Measurements from ENCODE around the gene ORM1.

The ORM1 gene

DNA sequence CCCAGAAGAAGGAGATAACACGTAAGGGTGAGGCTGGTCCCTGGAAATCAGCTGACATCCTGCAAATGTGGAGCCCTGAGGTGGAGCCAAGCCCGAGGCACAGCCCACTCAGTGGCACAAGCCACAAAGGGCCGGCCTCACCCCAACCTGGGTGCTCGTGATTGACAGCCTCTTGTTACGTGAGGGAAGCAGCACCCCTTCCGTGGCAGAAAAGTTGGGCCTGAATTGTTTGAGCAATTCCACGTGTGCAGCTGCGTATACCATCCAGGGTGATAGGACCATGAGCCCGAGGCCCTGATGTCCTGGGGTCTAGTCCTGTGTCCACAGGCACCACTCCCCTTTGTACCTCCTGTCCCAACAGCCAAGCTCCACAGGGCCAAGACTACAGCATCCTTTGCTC lies 11.6 kb downstream of the ORM1 start:
- Histone ChIP-seq H3K4me3 (replicated peaks; ENCODE audit: insufficient read depth, low read length) (no peak overlapping the region), H3K27ac (replicated peaks) (no peak overlapping the region), H3K27me3 (ENCODE audit: insufficient read depth, poor library complexity, severe bottlenecking) (no peaks in the 10 kb centered on the region)
- DNase-seq (ENCODE audit: low read depth in 1 of 2, low spot score in 1 of 2): no peak
- TF ChIP-seq GABPA (IDR thresholded peaks at IDR 0.05; ENCODE audit: low read depth) (no peak), CTCF (IDR thresholded peaks at IDR 0.05; ENCODE audit: insufficient read depth, low read length) (no peak), SPI1 (IDR thresholded peaks at IDR 0.05; ENCODE audit: borderline replicate concordance, low read depth) (no peak), POLR2AphosphoS5 (IDR thresholded peaks at IDR 0.05; ENCODE audit: low read depth) (no peak)
- TF ChIP-seq, protein P1, sequence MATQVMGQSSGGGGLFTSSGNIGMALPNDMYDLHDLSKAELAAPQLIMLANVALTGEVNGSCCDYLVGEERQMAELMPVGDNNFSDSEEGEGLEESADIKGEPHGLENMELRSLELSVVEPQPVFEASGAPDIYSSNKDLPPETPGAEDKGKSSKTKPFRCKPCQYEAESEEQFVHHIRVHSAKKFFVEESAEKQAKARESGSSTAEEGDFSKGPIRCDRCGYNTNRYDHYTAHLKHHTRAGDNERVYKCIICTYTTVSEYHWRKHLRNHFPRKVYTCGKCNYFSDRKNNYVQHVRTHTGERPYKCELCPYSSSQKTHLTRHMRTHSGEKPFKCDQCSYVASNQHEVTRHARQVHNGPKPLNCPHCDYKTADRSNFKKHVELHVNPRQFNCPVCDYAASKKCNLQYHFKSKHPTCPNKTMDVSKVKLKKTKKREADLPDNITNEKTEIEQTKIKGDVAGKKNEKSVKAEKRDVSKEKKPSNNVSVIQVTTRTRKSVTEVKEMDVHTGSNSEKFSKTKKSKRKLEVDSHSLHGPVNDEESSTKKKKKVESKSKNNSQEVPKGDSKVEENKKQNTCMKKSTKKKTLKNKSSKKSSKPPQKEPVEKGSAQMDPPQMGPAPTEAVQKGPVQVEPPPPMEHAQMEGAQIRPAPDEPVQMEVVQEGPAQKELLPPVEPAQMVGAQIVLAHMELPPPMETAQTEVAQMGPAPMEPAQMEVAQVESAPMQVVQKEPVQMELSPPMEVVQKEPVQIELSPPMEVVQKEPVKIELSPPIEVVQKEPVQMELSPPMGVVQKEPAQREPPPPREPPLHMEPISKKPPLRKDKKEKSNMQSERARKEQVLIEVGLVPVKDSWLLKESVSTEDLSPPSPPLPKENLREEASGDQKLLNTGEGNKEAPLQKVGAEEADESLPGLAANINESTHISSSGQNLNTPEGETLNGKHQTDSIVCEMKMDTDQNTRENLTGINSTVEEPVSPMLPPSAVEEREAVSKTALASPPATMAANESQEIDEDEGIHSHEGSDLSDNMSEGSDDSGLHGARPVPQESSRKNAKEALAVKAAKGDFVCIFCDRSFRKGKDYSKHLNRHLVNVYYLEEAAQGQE (IDR thresholded peaks at IDR 0.05; ENCODE audit: insufficient replicate concordance, low read depth): no peak

- DNase-seq (ENCODE audit: low read depth in 1 of 2, low spot score in 1 of 2): no peak
- no peak overlapping the region for H3K27ac ChIP-seq (replicated peaks)
- H3K4me3 ChIP-seq (replicated peaks; ENCODE audit: insufficient read depth, low read length): no peak overlapping the region
- TF ChIP-seq POLR2AphosphoS5 (IDR thresholded peaks at IDR 0.05; ENCODE audit: low read depth) (no peak), SPI1 (IDR thresholded peaks at IDR 0.05; ENCODE audit: borderline replicate concordance, low read depth) (no peak), CTCF (IDR thresholded peaks at IDR 0.05; ENCODE audit: insufficient read depth, low read length) (no peak), GABPA (IDR thresholded peaks at IDR 0.05; ENCODE audit: low read depth) (no peak)
- TF ChIP-seq, protein P1 (IDR thresholded peaks at IDR 0.05; ENCODE audit: insufficient replicate concordance, low read depth): no peak
- H3K27me3 ChIP-seq (ENCODE audit: insufficient read depth, poor library complexity, severe bottlenecking): no peaks in the 10 kb centered on the region
Measured at GRCh38 chr9:114335745-114336144, 12.8 kb downstream of the ORM1 start.

DNA sequence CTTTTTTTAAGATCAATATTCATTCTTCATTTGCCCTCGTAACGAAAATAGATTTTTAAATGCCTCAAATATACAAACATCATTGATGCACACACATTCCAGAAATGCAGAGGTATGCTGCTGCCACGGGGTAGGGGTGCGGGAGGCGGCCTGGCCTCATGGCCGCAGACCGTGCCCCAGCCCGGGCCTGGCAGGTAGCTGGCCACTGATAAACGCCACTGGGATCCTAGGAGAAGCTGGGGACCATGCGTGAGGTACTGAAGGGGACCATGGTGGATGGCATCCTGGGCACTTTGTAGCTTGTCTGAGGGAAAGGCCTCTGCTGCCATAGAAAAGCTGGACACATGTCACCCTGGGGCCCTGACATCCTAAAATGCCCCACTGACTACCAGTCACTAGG lies 13.3 kb downstream of the ORM1 start:
- H3K27ac ChIP-seq (replicated peaks): no peak overlapping the region
- no peak for DNase-seq (ENCODE audit: low read depth in 1 of 2, low spot score in 1 of 2)
- TF ChIP-seq SPI1 (IDR thresholded peaks at IDR 0.05; ENCODE audit: borderline replicate concordance, low read depth) (no peak), GABPA (IDR thresholded peaks at IDR 0.05; ENCODE audit: low read depth) (no peak), CTCF (IDR thresholded peaks at IDR 0.05; ENCODE audit: insufficient read depth, low read length) (no peak), POLR2AphosphoS5 (IDR thresholded peaks at IDR 0.05; ENCODE audit: low read depth) (no peak)
- TF ChIP-seq, protein P1 (IDR thresholded peaks at IDR 0.05; ENCODE audit: insufficient replicate concordance, low read depth): no peak
- H3K4me3 ChIP-seq (replicated peaks; ENCODE audit: insufficient read depth, low read length): no peak overlapping the region
- H3K27me3 ChIP-seq (ENCODE audit: insufficient read depth, poor library complexity, severe bottlenecking): no peaks in the 10 kb centered on the region

Data from HL-60 (cell line).